HG02943 (cell line): ENCODE measurements around the gene ETV5.
A peak's percentile ranks its signal among the peaks of the same experiment; 100 is the strongest.

ENCODE experiments used
- ATAC-seq: cut with Tn5 transposase; IDR thresholded peaks from one replicate; pipeline ENCODE4 v1.9.1; 2021; ENCODE audit warnings: mild to moderate bottlenecking, low read depth, moderate library complexity; ENCODE audit not compliant: unreplicated experiment

The ETV5 gene

DNA sequence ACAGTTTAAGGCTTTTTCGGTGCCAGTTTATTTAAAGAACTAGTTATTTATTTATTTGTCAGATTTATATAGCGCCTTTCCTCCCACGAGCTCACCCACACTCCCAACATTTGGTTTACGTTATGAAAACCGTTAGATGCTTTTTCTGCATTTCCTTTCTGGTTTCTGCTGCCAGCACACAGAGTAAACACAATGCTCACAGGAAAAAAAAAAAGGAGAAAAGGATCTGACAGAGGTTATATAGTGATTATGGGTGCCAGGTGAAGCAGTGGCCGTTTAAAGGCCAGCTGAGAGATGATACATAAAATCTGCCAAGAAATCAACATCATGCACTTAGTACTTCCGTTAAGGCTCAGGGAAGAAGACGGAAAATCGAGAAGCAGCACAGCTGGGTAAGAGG lies 37.9 kb downstream of the ETV5 start:
- ATAC-seq: no peak

- ATAC-seq: no peak
Measured at GRCh38 chr3:186070550-186070949, 38.3 kb downstream of the ETV5 start.

DNA sequence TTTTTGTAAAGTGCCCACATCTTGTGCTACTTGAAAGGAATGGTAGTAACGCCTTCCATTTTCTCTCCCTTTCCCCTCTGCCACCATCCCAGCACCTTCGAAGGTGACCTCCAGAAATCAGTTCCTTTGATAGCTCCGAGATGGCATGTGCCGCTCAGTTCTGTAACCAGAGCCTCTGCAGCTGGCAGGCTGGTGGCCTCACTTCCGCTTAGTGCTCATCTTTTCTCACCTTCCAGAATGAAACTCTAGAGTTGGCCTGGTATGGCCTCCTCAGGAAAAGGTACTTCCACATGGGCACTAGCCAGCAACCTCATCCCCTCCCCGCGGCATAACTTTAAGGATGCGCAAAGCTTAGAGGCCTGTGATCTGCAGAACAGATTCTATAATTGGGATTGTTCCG lies 38.8 kb downstream of the ETV5 start:
- no peak for ATAC-seq

- ATAC-seq: no peak
Measured at GRCh38 chr3:186069199-186069598, 39.7 kb downstream of the ETV5 start.

GRCh38 chr3:186068243-186068552 lies 40.7 kb downstream of the ETV5 start:
- no peak for ATAC-seq

DNA sequence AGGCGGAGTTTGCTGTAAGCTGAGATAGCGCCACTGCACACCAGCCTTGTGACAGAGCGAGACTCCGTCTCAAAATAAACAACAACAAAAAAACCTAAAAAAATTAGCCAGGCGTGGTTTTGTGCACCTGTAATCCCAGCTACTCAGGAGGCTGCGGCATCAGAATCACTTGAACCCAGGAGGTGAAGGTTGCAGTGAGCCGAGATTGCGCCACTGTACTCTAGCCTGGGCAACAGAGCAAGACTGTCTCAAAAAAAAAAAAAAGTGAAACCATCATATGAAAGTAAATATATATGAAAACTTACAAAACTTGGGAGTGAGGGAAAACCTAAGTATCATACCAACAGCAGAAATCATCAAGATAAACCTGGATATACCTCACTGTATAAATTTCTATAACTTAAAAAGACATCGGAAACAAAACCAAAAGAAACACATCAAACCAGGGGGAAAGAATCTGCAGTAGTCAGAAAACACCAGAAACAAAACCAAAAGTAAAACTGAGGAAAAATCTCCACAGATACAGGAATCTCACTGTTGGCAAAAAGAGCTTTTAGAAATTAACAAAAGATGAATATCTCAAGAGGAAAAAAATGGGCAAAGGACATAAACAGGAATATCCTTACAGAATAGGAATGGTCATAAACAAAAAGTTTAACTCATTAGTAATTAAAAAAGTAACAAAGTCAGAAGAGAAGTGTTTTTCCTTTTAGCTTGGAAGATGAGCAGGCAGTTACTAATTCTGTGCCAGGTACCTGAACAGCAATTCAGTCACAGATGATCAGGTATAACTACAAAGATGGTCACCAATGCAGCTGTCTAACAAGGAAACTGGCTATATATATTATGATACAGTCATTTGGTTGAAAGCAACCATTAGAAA lies 41.3 kb downstream of the ETV5 start:
- no peak for ATAC-seq

- ATAC-seq: peak; percentile 75
Measured at GRCh38 chr3:186060222-186060621, 48.7 kb downstream of the ETV5 start.

GRCh38 chr3:186059192-186059591 lies 49.7 kb downstream of the ETV5 start:
- no peak for ATAC-seq

- ATAC-seq: no peak
Measured at GRCh38 chr3:186058225-186058624, 50.7 kb downstream of the ETV5 start.

DNA sequence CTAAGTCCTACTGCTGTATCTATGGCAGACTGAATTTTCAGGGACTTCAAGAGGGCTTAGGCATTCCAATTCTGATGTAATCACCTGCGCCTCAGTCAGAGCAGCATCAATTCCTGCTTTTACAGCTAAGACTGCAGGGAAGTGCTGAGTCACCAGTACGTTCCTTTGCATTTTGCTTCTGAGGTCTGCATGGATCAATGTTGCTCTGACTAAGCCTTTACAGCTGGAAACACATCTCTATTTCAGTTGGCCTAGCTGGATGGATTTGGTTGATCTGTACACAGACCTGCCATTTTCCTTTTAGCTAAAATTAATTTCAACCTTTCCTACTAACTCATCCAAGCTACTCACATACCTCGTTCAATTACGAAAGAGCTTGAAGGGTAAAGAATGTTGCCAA lies 51.3 kb downstream of the ETV5 start:
- no peak for ATAC-seq

- ATAC-seq: no peak
Measured at GRCh38 chr3:186054792-186055352, 54.0 kb downstream of the ETV5 start.

- no peak for ATAC-seq
Measured at GRCh38 chr3:186053954-186054791, 54.7 kb downstream of the ETV5 start.

DNA sequence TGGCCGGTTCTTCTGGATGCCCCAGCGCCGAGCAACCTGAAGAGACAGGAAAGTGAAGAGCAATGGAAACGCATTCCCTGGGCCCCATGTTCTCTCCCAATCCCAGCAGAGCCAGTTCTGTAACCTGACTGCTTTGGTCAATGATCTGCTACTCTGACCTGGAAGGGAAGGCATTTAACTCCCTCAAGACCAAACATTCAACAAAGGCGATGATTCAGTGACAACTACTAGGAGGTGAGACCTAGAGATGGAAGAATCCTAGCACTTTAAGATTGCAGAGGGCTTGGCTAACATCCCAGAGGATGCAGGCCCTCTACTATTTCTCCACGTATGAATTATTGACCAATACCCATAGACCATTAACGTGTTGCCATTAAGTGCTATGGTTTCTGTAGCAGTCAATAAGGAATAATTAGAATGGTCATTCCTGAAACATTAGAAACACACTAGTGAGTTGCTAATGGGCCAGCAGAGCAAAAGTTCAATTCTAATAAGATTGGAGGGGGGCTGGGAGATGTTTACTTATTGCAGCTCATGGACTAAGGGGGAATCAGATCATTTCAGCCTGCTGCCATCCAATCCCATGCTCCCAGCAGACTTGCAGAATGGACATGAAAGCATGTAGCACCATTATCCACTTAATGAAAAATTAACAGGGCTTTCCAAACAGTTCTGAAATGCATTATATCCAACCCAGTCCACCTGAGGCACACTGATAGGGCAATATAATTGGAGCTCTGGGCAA lies 56.6 kb downstream of the ETV5 start:
- ATAC-seq: no peak

DNA sequence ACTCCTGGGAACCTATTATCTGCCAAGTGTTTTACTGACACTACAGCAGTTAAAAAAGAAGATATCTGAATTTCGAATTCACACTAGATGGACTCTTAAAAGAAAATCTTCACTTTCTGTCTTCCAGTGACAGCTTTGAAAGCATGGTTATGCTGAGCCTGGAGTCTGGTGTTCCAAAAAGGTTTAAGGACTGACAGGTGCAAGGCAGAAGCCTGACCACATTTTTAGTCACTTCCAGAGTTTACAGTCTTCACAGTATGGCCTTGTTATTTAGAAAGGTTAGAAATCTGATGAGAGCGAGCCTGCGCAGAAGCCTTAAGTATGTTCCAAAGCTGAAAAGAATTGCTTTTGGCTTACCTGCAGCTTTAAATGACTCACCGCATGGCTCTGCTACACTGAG lies 59.9 kb downstream of the ETV5 start:
- ATAC-seq: no peak

- ATAC-seq: no peak
Measured at GRCh38 chr3:186048119-186048518, 60.8 kb downstream of the ETV5 start.

DNA sequence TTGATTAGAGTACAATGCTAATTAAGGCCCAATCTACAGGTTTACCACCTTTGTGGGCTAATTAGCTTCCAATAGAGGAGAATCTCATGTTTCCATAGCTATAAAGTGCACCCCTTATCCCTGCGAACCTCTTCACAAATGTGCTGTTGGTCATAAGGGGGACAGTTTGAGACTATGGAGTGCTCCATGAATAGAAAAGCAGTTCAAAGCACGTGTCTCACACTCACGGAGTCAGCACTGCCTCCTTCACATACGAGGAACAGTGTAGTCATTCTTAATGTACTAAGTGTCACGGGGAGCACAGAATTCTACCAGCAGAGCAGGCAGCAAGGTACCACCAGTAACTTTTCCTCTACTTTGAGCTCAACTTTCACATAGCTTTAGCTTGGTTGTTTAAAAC lies 62.1 kb downstream of the ETV5 start:
- ATAC-seq: no peak

- no peak for ATAC-seq
Measured at GRCh38 chr3:186044968-186045367, 63.9 kb downstream of the ETV5 start.

DNA sequence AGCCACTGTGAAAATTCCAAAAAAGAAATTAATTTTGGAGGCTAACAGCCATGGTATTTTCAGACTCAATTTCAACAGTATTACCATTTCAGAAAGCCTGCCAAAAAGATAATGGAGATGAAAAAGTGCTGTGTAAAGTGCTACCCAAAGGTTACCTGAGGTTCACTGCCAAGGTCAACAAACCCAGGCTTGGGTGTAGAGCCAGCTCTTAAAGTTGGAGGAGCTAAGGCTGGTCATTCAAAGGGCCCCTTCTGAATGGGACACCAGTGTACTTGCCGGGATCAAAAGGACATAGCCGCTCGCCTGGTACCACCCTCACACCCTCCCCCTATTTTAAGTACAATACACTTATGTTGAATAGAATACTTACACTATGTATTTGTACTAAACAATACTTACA lies 64.5 kb downstream of the ETV5 start:
- no peak for ATAC-seq

- no peak for ATAC-seq
Measured at GRCh38 chr3:186042521-186043202, 66.2 kb downstream of the ETV5 start.

- ATAC-seq: no peak
Measured at GRCh38 chr3:186042036-186042435, 66.9 kb downstream of the ETV5 start.
